Heart left ventricle (tissue), 13 donors: ENCODE data around the gene MRPS7.

ENCODE experiments used
- CTCF ChIP-seq, 12 donors: fragments of 200-600 bp; sonication (generic) in 4 of 12; IDR thresholded peaks; one replicate each; pipeline versions ENCODE4 v1.5.0 to v1.8.0; 2018 to 2022; ENCODE audit warnings: antibody characterized with exemption in 12 of 12, mild to moderate bottlenecking in 5 of 12
- POLR2A ChIP-seq, 2 donors: fragments of 450-650 bp; IDR thresholded peaks; one replicate each; pipeline ENCODE4 v1.6.1; 2017; ENCODE audit warnings: antibody characterized with exemption in 2 of 2, mild to moderate bottlenecking in 2 of 2, moderate library complexity in 2 of 2
- donor health status: ischemic (EF 13 %, LVEDD 7.1; RV severe dilation, severe dysfunction).
- donor health status: DM: no; HTN: yes; CAD: no.
- donor health status: DM: no; HTN: no; CAD: no.
- donor health status: ischemic (EF 25% LVEDD 6.9; RV normal size, moderate dysfunction).
- donor health status: ischemic (EF 25% LVEDD 5.7; RV mildly dilated, moderate dysfunction).
- donor health status: ischemic (EF 35%, LVEDD 5.7; RV mildly dilated, moderate dysfunction).
- donor health status: nonischemic (EF 11% LVEDD 7.7; RV severe dilation, severe dysfunction).
- donor health status: DM: yes; HTN: yes; CAD: no.
- donor health status: PGD.
- donor health status: ischemic (EF 29% LVEDD 5.4; RV normal size, mild dysfunction).
- donor health status: nonischemic (EF 23%, LVEDD 6.1; RV moderate dilation, normal function).

GRCh38 chr17:75269844-75270217 lies 8.2 kb downstream of the MRPS7 start:
- TF ChIP-seq CTCF (IDR thresholded peaks at IDR 0.05): no peak
- no peak for TF ChIP-seq POLR2A (IDR thresholded peaks at IDR 0.05)
